SU-DHL-6 (cell line): ENCODE results near the gene RAB31.

Experiments
- EZH2phosphoT487 ChIP-seq: fragments of 200-600 bp; sonication (generic), shearing (Covaris generic); conservative IDR thresholded peaks from 2 replicates; pipeline ENCODE4 v1.6.1; 2018; ENCODE audit warnings: mild to moderate bottlenecking, antibody characterized with exemption, low read length, moderate library complexity, mixed read lengths
- TF ChIP-seq, protein P1 (sequence below): fragments of 200-600 bp; sonication (generic); IDR thresholded peaks from one replicate; pipeline ENCODE4 v1.5.1; 2017; ENCODE audit warnings: antibody characterized with exemption, mild to moderate bottlenecking, low read length, moderate library complexity; ENCODE audit not compliant: insufficient read depth, poor library complexity, severe bottlenecking

DNA sequence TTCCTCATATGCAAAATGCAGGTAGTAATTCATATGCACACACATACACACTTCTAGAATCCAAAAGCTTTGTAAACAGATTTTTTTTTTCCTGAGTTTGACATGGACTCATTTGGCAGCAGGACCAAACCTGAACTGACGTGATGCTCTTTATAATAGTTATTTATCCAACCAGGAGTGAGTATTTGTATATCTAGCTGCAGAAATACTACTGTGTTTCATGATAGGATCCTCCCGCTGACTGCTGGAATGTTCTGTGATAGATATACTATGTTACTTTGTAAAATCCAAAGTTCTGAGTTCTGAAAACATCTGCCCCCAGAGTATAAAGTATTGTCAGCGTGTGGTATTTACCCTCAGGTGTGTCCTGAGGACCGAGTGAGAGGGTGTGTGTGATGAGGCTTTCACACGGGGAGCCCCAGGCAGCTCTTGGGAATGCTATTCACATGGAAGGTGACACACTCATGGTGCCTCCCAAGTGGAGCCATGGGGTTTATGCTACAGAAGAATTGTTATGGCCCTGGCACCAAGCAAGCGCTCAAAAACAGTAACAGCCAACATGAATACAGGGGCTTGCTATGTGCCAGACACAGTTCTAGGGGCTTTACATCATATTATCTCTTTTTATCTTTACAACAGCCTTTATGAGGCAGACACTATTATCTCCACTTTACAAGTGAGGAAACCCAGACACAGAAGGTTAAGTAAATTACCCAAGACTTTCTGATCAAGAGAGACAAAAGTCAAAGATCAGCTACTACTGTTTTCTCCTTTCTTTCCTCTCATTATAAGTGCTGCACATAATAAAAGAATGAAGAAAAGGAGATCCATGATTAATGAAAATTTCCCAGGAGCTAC, 161.0 kb downstream of the RAB31 start:
- TF ChIP-seq, protein P1, sequence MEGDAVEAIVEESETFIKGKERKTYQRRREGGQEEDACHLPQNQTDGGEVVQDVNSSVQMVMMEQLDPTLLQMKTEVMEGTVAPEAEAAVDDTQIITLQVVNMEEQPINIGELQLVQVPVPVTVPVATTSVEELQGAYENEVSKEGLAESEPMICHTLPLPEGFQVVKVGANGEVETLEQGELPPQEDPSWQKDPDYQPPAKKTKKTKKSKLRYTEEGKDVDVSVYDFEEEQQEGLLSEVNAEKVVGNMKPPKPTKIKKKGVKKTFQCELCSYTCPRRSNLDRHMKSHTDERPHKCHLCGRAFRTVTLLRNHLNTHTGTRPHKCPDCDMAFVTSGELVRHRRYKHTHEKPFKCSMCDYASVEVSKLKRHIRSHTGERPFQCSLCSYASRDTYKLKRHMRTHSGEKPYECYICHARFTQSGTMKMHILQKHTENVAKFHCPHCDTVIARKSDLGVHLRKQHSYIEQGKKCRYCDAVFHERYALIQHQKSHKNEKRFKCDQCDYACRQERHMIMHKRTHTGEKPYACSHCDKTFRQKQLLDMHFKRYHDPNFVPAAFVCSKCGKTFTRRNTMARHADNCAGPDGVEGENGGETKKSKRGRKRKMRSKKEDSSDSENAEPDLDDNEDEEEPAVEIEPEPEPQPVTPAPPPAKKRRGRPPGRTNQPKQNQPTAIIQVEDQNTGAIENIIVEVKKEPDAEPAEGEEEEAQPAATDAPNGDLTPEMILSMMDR: no peak
- no peak for TF ChIP-seq EZH2phosphoT487
